ENCODE results near the gene TMBIM1. TPM values are rescaled to one million over a fixed set of nuclear protein-coding genes. Genes with fewer than 3 reads are reported as not detected.

Gene TMBIM1
- total and polyA plus RNA-seq, 9 of the 15 experiments (the other 6 are each of a cell fraction or from before 2014, with no cell fraction given) = 14.2 to 105 (median 47.0) TPM

DNA sequence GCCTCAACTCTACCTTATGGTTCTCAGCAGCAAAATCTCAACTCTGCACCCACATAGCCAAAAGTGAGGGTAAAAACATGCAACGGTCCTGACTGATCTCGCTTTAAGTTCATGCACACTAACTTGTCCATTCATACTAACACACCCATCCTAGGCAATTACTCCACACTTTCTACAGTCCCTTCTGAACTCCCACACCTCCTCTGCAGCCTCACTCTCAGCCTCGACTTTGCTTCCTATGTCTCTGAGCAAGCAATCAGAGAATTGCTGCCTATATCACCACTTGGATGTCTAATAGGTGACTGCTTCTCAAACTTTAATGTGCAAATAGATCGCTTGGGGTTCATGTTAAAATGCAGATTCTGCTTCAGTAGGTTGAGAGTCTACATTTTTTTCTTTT, 7.8 kb upstream of the TMBIM1 start (continued):
- TF ChIP-seq, protein P1, sequence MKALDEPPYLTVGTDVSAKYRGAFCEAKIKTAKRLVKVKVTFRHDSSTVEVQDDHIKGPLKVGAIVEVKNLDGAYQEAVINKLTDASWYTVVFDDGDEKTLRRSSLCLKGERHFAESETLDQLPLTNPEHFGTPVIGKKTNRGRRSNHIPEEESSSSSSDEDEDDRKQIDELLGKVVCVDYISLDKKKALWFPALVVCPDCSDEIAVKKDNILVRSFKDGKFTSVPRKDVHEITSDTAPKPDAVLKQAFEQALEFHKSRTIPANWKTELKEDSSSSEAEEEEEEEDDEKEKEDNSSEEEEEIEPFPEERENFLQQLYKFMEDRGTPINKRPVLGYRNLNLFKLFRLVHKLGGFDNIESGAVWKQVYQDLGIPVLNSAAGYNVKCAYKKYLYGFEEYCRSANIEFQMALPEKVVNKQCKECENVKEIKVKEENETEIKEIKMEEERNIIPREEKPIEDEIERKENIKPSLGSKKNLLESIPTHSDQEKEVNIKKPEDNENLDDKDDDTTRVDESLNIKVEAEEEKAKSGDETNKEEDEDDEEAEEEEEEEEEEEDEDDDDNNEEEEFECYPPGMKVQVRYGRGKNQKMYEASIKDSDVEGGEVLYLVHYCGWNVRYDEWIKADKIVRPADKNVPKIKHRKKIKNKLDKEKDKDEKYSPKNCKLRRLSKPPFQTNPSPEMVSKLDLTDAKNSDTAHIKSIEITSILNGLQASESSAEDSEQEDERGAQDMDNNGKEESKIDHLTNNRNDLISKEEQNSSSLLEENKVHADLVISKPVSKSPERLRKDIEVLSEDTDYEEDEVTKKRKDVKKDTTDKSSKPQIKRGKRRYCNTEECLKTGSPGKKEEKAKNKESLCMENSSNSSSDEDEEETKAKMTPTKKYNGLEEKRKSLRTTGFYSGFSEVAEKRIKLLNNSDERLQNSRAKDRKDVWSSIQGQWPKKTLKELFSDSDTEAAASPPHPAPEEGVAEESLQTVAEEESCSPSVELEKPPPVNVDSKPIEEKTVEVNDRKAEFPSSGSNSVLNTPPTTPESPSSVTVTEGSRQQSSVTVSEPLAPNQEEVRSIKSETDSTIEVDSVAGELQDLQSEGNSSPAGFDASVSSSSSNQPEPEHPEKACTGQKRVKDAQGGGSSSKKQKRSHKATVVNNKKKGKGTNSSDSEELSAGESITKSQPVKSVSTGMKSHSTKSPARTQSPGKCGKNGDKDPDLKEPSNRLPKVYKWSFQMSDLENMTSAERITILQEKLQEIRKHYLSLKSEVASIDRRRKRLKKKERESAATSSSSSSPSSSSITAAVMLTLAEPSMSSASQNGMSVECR (CRISPR knock-in tag; IDR thresholded peaks at IDR 0.05) = no peak
- TF ChIP-seq MTA1 (IDR thresholded peaks at IDR 0.05; ENCODE audit: borderline replicate concordance) (no peak), NR2C2 (CRISPR knock-in tag; IDR thresholded peaks at IDR 0.05) (no peak), NR2C2 (tag; IDR thresholded peaks at IDR 0.05) (no peak)

DNA sequence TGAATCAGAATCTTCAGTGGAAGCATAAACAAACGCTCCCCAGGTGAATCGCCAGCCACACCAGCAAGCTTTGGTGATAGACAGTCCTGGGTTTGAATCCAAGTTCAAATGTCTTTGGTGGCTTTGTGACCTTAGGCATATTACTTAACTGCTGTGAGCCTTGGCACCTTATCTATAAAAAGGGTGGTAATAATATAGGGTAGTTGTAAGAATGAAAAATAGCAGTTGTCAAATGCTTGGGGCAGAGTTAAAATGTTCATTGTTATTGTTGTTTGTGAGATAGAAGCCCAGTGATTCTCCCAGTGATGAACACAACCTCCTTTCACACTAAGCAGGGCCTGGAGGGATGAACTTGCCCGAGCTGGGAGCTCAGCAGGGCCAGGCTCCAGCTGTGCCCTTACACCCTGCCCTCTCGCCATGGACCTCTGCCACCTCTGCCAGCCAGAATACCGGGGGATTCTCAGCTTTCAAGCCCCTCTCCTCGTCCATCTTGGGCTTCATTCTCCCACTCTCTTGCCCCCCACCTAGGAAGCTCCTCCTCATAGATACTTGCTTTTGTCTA, 6.1 kb upstream of the TMBIM1 start:
- intact Hi-C loops (cut with micrococcal nuclease) (no loop called here), in situ Hi-C loops (cut with MboI) (no loop called here)
- no peak overlapping the region for H3K4me2 ChIP-seq (ENCODE audit: insufficient read depth, low read length)
- peaks cover 18 to 30% of the 10 kb centered on the region in 2 experiments; a peak in 4 of 5 replicates for H3K4me1 ChIP-seq (replicated peaks in 1 of 2; ENCODE audit: control insufficient read depth in 2 of 2, insufficient read depth in 2 of 2, low read length in 2 of 2)
- no peaks in the 10 kb centered on the region for H3K36me3 ChIP-seq (ENCODE audit: control insufficient read depth, insufficient read depth, low read length)
- no peak overlapping the region for H3K27ac ChIP-seq (ENCODE audit: extremely low read depth, low read depth, low read length)
- WGBS (ENCODE audit: insufficient coverage, low coverage, missing lambda C conversion rate) = 48% methylated on average over 6 of the region's 6 CpGs
- FAIRE-seq (no peak), DNase-seq (ENCODE audit: extremely low read depth in 1 of 4, low spot score in 3 of 4) (no peak), ATAC-seq (no peak)
- ChIA-PET CTCF (ENCODE audit: low intra/inter-chr PET ratio) (no interaction called here), POLR2A (interaction anchor here (0.6 kb wide), 1 partner anchor 96 kb away, joined by 3 read pairs; no protein-coding TSS in a partner anchor)
- no peak overlapping the region for H3K4me3 ChIP-seq
- H3K9me1 ChIP-seq (ENCODE audit: control insufficient read depth, insufficient read depth, low read length) = peaks cover 3% of the 10 kb centered on the region
- TF ChIP-seq CBX5 (IDR thresholded peaks at IDR 0.05; ENCODE audit: borderline replicate concordance, low read depth) (no peak), CCAR2 (IDR thresholded peaks at IDR 0.05; ENCODE audit: low read depth, low read length) (no peak), ZNF408 (CRISPR knock-in tag; IDR thresholded peaks at IDR 0.05; ENCODE audit: low read depth) (no peak), BDP1 (IDR thresholded peaks at IDR 0.05; ENCODE audit: insufficient read depth, insufficient read length) (no peak), PHTF2 (CRISPR knock-in tag; IDR thresholded peaks at IDR 0.05) (no peak)
- no peak overlapping the region for H2AFZ ChIP-seq (ENCODE audit: low read depth, low read length)
- BruUV-seq (replicated peaks) = no TSS peak
- no peak overlapping the region; a peak in 1 of 4 replicates for H3K9ac ChIP-seq (ENCODE audit: insufficient read depth in 1 of 2, low read depth in 2 of 2, low read length in 2 of 2)
- no peaks in the 10 kb centered on the region for H4K20me1 ChIP-seq (replicated peaks; ENCODE audit: control insufficient read depth, insufficient read depth, low read length)
- no peaks in the 10 kb centered on the region for H3K27me3 ChIP-seq (ENCODE audit: control insufficient read depth in 2 of 2, insufficient read depth in 2 of 2, low read length in 2 of 2)
- no peaks in the 10 kb centered on the region for H3K79me2 ChIP-seq (ENCODE audit: control insufficient read depth, insufficient read depth, low read length)
- no peaks in the 10 kb centered on the region for H3K9me3 ChIP-seq (replicated peaks; ENCODE audit: control insufficient read depth, insufficient read depth, low read depth, low read length)
